ENCODE measurements around the gene RAB24. TPM values are rescaled to one million over a fixed set of nuclear protein-coding genes. Genes with fewer than 3 reads are reported as not detected.

The RAB24 gene
- total and polyA plus RNA-seq, 2 of the 4 experiments (the other 2 are of a cell fraction) = 18.5 to 60.8 TPM

GRCh38 chr5:177319913-177320588 lies 16.5 kb upstream of the RAB24 start:
- DNase-seq = no peak
- H3K36me3 ChIP-seq (ENCODE audit: control insufficient read depth, insufficient read depth, low read length) = no peaks in the 10 kb centered on the region; the same call in 1 of the 2 replicates
- no peak overlapping the region for H3K4me2 ChIP-seq (ENCODE audit: low read depth, low read length)
- no peak for ATAC-seq (ENCODE audit: low read depth)
- H3K14ac ChIP-seq (replicated peaks; ENCODE audit: low read depth, low read length) = no peak overlapping the region
- no peak overlapping the region for H2AFZ ChIP-seq (replicated peaks; ENCODE audit: low read length, poor library complexity)
- H3K27me3 ChIP-seq (ENCODE audit: control insufficient read depth, insufficient read depth, low read length) = no peaks in the 10 kb centered on the region
- H3K9ac ChIP-seq (ENCODE audit: low read depth, low read length) = no peak overlapping the region
- BruUV-seq (replicated peaks) = no TSS peak
- ChIA-PET POLR2A (ENCODE audit: unreplicated experiment) (no interaction called here), CTCF (interaction anchor here (1.6 kb wide), 1 partner anchor 10 kb away, joined by 6 read pairs; no protein-coding TSS in a partner anchor)
- no peak overlapping the region for H2BK15ac ChIP-seq (ENCODE audit: low read depth, low read length)
- peaks cover 0 to 11% of the 10 kb centered on the region in 2 experiments; a peak in 3 of 4 replicates for H3K79me1 ChIP-seq (ENCODE audit: low read depth in 1 of 2, low read length in 2 of 2)
- no peak overlapping the region for H2BK5ac ChIP-seq (ENCODE audit: low read depth, low read length, poor library complexity, severe bottlenecking)
- no peak overlapping the region for H2BK120ac ChIP-seq (ENCODE audit: low read depth, low read length)
- 93% methylated on average over 11 of the region's 14 CpGs; no CpG with 5 or more reads in 1 of the 2 experiments for WGBS, 2 experiments (ENCODE audit: extremely low coverage in 2 of 2, insufficient read length in 1 of 2)
- no peak overlapping the region for H3K27ac ChIP-seq (ENCODE audit: insufficient read depth, low read length)
- H3K9me1 ChIP-seq (ENCODE audit: insufficient read depth, low read length) = peaks cover 5% of the 10 kb centered on the region; the same call in 1 of the 2 replicates
- H3K9me3 ChIP-seq (ENCODE audit: control insufficient read depth, insufficient read depth, low read length) = no peaks in the 10 kb centered on the region
- peaks cover 11% of the 10 kb centered on the region; the same call in 1 of the 2 replicates for H4K20me1 ChIP-seq (ENCODE audit: insufficient read depth, low read length)
- no peak overlapping the region for H4K91ac ChIP-seq (ENCODE audit: insufficient read depth, low read depth, low read length)
- no peak overlapping the region for H3K18ac ChIP-seq (ENCODE audit: low read depth, low read length)
- intact Hi-C loops (cut with micrococcal nuclease) = loop anchor here (2.0 kb wide), 1 partner anchor 181 kb away; no protein-coding TSS in a partner anchor
- no peak overlapping the region for H2AK9ac ChIP-seq (replicated peaks; ENCODE audit: low read depth, low read length, poor library complexity)
- H3K4ac ChIP-seq (ENCODE audit: low read depth, low read length) = no peak overlapping the region
- no peak overlapping the region for H3K4me3 ChIP-seq (ENCODE audit: insufficient read depth, low read depth, low read length)
- TF ChIP-seq SMC3 (IDR thresholded peaks at IDR 0.05; ENCODE audit: low read depth, low read length) = no peak
- no peak for TF ChIP-seq MAFK (IDR thresholded peaks at IDR 0.05; ENCODE audit: low read depth, low read length)
- no peak for TF ChIP-seq FOS (IDR thresholded peaks at IDR 0.05; ENCODE audit: low read depth, low read length)
- no peak for TF ChIP-seq POLR2A (IDR thresholded peaks at IDR 0.05; ENCODE audit: low read depth, low read length)
- TF ChIP-seq BHLHE40 (IDR thresholded peaks at IDR 0.05; ENCODE audit: low read depth, low read length) = no peak
- TF ChIP-seq MXI1 (IDR thresholded peaks at IDR 0.05; ENCODE audit: borderline replicate concordance, low read depth, low read length) = no peak
- TF ChIP-seq MAZ (IDR thresholded peaks at IDR 0.05; ENCODE audit: borderline replicate concordance, low read depth, low read length) = no peak
- no peak overlapping the region for H3K56ac ChIP-seq (ENCODE audit: extremely low read depth, insufficient read depth, low read length)
- no peaks in the 10 kb centered on the region for H3K4me1 ChIP-seq (ENCODE audit: control insufficient read depth, insufficient read depth, low read length)
- no peak overlapping the region for H2AK5ac ChIP-seq (ENCODE audit: low read depth, low read length)
- H4K8ac ChIP-seq (ENCODE audit: low read depth in 2 of 2, low read length in 2 of 2) = no peak overlapping the region
- no peak overlapping the region for H3K23ac ChIP-seq (ENCODE audit: low read depth, low read length)
- H2BK20ac ChIP-seq (ENCODE audit: low read depth, low read length) = no peak overlapping the region
- dilution Hi-C loops (cut with HindIII; ENCODE audit: low sequenced_read_pairs, unreplicated experiment) = no loop called here
- in situ Hi-C loops (cut with MboI; ENCODE audit: low sequenced_read_pairs) = no loop called here
- no peak overlapping the region for H4K5ac ChIP-seq (ENCODE audit: low read depth, low read length)
